MM.1S (cell line): Measurements from ENCODE around the gene ARHGEF12.

Experiments
- EZH2 ChIP-seq: fragments of 300-600 bp; sonication (generic); optimal IDR thresholded peaks from 2 replicates; pipeline ENCODE3; 2017; ENCODE audit warnings: low read depth, mild to moderate bottlenecking, antibody characterized with exemption, low read length, mixed read lengths
- EZH2phosphoT487 ChIP-seq: fragments of 300-600 bp; sonication (generic); IDR thresholded peaks from 2 replicates; pipeline ENCODE4 v1.6.1; 2018; ENCODE audit warnings: antibody characterized with exemption, low read length
- TF ChIP-seq, protein P1 (sequence below): fragments of 300-600 bp; sonication (generic); IDR thresholded peaks from 2 replicates; pipeline ENCODE4 v1.5.1; 2016; ENCODE audit warnings: antibody characterized with exemption, low read length, mixed read lengths

DNA sequence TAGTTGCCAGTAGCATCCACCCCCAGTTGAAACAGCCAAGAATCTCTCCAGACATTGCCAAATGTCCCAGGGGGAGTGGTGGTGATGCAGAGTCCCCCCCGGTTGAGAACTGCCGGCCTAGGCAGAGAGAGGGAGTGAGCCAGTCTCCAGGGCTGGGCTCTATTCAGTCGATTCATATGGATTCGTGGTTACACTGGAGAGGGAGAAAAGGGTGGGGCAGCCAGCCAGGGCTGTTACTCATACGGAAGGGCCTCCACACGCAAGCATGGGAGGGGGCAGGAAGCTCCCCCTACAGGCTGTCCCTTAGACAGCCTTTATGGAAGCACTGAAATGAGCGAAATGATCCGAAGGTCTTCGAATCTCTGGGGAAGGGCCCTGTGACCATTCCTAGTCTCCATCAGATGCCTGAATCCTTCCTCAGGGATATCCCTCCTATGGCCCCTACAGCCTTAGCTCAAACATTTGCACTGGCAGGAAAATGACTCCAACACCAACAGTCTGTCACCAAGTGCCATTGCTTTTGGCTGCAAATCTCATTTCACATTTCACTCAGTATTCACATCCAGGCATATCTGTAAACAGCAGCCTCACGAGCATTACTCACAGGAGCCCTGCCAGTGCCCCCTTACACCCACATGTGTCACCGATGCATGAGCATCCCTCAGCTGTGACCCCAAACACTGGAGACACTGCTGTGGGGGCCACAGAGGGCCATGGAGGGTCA lies 29.5 kb upstream of the ARHGEF12 start:
- TF ChIP-seq, protein P1, sequence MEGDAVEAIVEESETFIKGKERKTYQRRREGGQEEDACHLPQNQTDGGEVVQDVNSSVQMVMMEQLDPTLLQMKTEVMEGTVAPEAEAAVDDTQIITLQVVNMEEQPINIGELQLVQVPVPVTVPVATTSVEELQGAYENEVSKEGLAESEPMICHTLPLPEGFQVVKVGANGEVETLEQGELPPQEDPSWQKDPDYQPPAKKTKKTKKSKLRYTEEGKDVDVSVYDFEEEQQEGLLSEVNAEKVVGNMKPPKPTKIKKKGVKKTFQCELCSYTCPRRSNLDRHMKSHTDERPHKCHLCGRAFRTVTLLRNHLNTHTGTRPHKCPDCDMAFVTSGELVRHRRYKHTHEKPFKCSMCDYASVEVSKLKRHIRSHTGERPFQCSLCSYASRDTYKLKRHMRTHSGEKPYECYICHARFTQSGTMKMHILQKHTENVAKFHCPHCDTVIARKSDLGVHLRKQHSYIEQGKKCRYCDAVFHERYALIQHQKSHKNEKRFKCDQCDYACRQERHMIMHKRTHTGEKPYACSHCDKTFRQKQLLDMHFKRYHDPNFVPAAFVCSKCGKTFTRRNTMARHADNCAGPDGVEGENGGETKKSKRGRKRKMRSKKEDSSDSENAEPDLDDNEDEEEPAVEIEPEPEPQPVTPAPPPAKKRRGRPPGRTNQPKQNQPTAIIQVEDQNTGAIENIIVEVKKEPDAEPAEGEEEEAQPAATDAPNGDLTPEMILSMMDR, result no peak
- TF ChIP-seq EZH2phosphoT487, result no peak
- no peak for TF ChIP-seq EZH2
